HG03103 (cell line): ENCODE results near the gene NDUFA12.
"Not testable (repeated sequence)": the region's sequence is repeated elsewhere in the genome, so short reads cannot be mapped to it uniquely, and the experiment has no call there.

Experiments used
- ATAC-seq: cut with Tn5 transposase; IDR thresholded peaks from one replicate; pipeline ENCODE4 v1.9.1; 2021; ENCODE audit warnings: low read depth; ENCODE audit not compliant: unreplicated experiment

The NDUFA12 gene

DNA sequence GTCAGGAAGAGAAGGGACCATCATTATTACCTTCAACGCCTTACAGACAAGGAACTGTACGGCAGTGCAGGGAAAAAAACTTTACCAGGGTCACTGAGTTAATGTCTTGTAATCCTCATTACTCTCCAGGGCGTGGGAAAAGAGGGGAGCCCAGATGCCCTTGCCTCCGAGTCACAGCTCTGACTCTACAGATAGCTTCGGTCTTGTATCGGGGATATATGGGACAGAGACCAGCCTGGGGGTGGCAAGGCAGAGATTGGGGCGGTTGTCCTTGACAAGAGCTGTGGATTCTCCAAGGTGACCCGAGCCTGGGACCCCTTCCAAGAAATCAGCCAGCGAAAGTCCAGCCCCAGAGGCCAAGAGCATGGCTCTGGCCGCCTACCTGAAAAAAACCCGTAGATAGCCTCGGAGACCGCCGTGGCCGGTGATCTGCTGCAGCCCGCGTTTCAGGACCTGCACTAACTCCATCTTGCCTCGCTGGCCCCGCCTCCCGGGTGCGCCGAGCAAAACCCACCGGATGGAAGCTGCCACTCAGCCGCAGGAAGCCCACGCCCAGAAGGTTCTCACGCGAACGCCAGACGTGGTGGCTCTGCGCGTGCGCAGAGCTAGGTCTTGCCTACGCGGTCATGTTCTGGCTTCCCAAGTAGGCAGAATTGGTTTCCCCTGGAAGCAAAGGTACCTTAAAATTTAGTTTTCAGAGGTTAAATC lies at the start of gene NDUFA12:
Gene NDUFA12, minus strand, starts transcription at position 485 of the 708 bp plus-strand sequence. Its CDS starts 17 bp downstream, at position 468.
- peak; percentile 98 for ATAC-seq

DNA sequence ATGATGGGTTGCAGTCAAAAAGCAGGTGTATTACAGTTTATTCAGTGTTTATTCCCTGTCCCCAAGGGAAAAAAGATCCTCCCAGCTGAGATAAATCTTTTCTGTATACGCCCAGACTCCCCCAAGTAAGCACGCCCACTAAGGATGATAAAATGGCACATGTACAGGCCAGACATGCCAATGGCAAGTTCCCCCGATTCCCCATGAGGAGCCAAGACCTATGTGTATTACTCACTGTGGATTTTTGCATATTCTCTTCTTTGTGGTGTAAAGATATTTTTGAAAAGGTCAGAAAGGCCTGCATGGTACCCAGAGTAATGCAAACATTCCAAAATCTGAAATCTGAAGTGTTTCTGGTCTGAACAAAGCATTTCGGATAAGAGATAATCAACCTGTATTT lies 47.7 kb upstream of the NDUFA12 start:
- no peak for ATAC-seq

DNA sequence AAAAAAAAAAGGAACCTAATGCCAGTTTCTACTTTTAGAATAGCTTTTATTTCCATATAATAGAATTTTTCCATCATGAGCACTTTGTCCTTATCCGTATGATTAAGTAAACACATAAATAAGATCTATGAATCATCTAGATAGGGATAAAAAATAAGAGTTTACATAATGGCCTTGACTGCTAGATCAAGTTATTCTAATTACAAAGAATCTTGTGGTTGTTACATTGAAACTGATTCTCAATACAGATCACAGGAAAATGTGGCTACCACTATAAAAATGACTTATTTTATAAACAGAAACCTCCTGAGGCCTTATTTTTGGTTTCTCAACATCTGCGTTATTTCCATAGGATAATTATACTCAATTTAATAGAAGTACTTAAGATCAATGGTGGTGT lies 34.4 kb upstream of the NDUFA12 start:
- no peak for ATAC-seq

DNA sequence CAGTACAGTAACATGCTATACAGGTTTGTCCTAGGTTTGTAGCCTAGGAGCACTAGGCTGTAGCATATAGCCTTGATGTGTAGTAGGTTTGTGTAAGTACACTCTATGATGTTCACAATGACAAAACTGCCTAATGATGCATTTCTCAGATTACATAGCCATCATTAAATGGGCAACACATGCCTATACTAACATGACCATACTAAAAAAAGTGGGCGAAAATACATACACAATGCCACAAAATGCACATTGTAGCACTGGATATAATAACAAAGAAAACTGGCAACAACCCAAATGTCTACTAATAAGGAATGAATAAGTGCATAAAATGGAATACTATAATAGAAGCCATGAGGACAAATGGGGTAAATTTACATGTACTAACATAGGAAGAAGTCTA lies 31.3 kb upstream of the NDUFA12 start:
- ATAC-seq: no peak

DNA sequence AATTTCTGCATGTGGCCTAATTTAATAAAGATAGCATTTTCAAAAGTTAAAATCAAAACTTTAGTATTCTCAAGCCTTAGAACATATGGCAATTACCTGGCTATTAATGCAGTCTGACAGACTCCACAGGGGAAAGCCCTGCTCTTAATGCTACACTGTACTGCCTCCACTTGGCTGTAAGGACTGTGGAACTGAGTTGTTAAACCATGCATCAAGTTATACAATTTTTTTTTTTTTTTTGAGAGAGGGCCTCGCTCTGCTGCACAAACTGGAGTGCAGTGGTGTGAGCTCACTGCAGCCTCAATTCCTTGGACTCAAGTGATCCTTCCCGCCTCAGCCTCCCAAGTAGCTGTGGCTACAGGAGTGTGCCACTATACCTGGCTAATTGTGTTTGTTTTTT lies 19.0 kb upstream of the NDUFA12 start:
- no peak for ATAC-seq

DNA sequence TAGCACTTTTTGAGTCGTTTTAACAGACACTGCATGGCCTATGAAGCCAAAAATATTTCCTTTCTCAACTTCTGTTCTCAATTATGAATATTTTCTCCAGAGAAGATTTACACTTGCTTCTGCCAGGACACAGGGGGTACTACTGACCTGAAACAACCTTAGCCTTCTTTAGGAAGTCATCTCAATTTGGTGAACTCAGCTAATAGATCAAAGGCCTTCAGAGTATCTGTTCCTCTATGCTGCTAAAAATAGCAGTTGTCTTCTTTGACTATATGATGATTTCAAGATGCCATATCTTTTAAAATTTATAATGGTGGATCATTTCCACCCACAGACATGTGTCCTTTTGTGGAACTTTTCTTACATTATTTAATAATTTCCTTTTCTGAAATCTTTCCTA lies 14.0 kb upstream of the NDUFA12 start:
- no peak for ATAC-seq

DNA sequence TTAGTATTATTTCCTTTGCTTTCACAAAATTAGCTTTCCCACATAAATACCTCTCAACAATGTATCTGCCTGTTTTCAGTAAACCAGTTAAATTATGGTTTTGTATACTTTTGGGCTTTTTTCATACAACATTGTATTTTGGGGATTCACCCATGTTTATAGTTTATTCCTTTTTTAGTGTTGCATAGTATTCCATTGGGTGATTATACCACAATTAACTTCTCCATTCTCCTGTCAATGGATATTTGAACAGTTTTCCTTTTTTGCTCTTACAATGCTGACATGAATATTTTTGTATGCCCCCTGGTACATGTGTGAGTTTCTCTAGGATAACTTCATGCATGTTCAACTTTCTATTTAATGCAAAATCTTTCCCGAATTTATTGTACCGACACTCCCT lies 12.6 kb upstream of the NDUFA12 start:
- no peak for ATAC-seq

DNA sequence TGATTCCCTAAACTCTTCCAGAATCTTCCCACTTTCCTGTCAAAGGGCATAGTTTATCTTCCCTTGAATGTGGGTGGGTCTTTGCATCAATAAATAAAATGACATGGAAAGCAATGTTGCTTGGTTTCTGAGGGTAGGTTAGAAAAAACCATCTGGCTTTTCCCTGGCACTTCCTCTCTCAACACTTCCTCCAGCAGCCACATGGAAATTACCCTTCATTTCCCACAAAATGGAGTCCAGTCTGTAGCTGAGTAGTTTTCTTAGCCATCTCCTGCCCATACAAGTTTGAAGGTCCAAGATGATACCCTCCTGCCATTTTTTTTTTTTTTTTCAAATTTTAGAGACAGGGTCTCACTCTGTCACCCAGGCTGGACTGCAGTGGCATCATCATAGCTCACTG lies 11.1 kb upstream of the NDUFA12 start:
- no peak for ATAC-seq

DNA sequence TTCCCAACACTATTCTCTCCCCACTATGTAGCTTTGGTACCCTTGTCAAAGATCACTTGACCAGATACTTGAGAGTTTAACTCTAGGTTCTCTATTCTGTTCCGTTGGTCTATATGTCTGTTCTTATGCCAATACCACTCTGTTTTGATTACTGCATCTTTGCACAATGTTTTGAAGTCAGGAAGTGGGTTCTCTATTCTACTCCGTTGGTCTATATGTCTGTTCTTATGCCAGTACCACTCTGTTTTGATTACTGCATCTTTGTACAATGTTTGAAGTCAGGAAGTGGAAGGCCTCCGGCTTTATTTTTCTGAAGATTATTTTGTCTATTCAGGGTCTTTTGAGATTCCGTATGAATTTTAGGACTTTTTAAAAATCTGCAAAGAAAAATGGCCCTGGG lies 2.7 kb upstream of the NDUFA12 start:
- ATAC-seq: no peak

DNA sequence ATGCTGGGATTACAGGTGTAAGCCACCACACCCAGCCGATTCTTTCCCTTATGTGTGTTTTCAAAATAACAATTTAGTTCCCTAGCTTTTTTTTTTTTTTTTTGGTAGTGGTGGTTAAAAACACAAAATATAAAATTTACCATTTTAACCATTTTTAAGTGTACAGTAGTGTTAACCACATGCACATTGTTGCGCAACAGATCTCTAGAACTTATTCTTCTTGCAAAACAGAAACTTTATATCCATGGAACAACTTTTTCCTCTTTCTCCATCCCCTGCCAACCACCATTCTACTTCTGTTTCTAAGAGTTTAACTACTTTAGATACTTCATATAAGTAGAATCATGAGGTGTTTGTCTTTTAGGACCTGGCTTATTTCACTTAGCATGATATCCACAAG lies 1.1 kb upstream of the NDUFA12 start:
- ATAC-seq: no peak

DNA sequence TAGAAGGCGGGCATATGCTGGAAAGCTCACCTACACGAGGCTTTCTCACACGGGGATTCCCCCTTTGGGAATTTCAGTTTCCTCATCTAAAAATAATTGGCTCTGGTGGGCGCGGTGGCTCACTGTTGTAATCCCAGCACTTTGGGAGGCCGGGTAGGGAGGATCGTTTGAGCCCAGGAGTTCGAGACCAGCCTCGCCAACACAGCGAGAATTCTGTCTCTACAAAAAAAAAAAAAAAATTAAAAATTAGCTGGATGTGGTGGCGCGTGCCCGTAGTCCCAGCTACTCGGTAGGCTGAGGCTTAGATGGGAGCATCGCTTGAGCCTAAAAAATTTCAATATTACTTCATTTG lies 400 bp upstream of the NDUFA12 start:
- ATAC-seq: no peak

DNA sequence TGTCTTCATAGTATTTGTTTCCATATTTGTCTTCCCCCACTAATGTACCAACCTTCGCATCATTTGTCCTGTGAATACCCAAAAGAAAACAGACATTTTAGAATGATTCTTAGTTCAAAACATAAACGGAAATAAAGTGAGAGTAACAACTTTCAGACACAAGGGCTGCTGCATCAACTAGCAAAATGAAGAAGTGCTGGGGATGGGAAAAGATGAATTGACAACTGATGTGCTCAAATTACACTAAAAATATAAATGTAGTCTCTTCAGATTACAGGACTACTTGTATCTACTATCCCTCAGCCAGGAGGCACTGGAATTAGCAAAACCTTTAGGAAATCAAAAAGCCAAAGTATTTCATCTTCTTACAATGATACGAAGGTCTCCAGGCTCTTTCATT lies 743 bp downstream of the NDUFA12 start:
- no peak for ATAC-seq

DNA sequence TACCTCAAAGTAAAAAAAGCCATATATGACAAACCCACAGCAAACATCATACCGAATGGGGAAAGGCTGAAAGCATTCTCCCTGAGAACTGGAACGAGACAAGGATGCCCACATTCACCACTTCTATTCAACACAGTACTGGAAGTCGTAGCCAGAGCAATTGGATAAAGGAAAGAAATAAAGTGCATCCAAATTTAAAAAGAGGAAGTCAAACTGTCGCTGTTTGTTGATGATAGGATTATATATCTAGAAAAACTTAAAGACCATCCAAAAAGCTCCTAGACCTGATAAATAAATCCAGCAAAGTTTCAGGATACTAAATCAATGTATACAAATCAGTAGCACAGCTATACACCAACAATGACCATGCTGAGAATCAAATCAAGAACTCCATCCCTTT lies 5.2 kb downstream of the NDUFA12 start:
- no peak for ATAC-seq

DNA sequence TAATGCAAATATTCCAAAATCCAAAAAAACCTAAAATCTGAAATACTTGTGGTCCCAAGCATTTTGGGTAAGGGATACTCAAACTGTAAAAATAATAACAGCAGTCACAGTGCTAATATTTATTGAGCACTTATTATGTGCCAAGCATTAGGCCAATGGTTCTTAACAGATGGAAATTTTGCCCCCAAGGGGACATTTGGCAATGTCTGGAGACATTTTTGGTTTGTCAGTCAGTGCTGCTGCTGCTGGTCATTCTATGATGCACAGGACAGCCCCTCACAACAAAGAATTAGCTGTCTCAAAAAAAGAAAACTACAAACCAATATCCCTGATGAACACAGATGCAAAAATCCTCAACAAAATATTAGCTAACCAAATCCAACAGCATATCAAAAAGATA lies 5.8 kb downstream of the NDUFA12 start:
- no peak for ATAC-seq

DNA sequence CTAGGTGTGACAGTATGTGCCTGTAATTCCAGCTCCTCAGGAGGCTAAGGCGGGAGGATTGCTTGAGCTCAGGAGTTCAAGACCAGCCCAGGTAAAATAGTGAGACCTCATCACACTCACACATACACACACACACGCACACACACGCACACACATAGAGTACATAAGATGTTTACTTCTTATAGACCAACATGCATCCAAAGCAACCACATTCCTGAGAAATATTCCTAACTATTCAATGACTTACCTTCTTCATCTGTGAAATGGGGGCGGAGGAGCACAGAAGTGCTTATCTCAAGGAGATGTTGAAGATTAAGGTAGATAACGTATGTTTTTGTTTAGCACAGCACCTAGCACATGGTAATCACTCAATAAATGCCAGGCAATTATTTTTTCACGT lies 6.4 kb downstream of the NDUFA12 start:
- ATAC-seq: no peak

DNA sequence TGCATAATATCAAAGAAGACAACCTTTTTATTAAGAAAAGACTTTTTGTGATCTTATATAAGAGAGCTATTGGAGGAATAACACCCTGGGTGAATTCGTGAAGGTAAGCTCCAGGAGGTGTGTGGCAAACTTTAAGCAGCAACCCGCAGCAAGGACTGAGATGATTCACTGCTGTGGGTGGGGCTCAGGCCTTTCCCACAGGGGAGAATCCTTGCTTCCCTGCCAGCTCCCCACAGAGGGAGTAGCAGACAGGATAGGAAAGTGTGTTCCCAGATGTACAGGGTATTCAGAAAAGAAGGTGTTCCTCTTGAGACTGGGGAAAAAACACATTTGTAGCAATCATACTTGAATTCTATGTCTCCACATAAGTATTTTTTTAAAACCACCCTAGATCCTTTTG lies 9.2 kb downstream of the NDUFA12 start:
- ATAC-seq: no peak

DNA sequence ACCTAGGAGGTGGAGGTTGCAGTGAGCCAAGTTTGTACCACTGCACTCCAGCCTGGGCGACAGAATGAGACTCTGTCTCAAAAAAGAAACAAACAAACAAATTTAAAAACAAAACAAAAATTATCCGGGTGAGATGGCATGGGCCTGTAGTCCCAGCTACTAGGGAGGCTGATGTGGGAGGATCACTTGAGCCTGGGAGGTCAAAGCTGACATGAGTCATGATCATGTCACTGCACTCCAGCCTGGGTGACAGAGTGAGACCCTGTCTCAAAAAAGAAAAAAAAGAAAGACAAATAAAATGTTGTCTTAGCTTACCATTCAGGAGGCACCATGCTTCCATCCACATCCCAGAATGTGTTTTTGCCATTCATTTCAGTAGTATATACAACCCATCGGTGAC lies 9.6 kb downstream of the NDUFA12 start:
- ATAC-seq: not testable (repeated sequence)

DNA sequence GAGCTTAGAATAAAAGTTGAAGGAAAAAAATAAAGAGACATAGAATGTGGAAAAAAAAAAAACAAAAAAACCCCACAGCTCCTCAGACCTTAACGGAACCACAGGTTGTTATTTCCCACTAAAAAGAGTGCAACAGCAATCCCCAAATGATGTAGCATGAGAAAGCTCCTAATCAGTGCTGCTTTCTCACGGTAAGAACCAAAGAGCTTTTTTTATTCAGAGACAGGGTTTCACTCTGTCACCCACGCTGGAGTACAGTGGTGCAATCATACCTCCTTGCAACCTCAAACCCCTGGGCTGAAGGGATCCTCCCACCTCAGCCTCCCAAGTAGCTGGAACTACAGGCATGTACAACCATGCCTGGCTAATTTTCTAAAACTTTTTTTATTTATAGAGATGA lies 13.3 kb downstream of the NDUFA12 start:
- ATAC-seq: no peak

DNA sequence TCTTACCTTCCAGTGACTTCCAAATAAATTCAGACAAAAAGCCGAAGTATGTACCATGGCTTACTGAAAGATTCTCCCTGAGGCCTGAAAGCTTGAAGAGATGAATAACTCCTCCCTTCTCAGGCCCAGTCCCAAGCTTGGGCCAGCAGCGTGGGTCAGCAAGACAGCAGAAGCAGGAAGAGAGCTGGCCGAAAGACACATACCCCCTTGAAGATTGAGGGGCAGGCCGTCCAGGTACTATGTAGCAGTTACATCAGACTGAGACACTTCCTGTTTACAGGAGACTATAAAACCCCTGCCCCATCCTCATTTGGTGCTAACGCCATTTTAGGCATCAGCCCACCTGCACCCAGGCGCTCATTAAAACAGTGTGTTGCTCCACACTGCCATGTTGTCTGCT lies 15.0 kb downstream of the NDUFA12 start:
- no peak for ATAC-seq

DNA sequence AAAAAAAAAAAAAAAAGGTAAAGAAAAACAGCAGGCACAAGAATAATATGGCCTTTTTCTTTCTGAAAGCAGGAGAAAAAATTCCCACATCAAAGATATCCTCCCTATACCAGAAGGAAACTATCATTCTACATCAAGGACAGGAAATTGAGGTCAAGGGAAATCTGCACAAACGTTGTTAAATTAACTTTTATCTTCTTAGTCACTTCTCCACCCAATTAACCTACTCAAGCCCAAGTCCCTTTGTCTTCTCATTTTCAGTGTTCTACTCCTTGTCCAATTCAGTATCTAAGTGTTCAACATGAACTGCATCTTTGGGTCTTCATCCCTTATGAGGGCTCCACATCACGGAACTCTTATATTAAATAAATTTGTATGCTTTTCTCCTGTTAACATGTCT lies 15.7 kb downstream of the NDUFA12 start:
- ATAC-seq: no peak

DNA sequence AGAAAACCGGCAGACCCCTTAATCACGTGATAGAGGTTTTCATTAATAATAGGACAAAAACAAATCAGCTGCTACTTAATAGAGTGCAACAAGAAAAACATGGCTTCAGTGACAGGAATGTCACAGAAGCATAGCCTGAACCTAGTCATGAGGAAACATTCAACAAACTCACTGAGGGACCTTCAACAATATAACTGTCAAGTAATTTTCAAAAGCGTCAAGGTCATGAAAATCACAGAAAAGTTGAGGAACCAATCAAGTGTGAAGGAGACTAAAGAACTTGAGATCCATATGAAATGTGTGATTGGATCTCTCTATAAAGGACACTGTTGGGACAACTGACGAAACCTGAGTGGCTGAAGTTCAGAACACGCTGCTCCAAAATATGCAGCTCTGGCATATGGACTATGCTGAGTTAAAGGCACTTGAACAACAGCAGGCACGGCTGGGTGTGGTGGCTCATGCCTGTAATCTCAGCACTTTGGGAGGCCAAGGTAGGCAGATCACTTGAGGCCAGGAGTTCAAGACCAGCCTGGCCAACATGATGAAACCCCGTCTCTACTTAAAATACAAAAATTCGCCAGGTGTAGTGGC lies 16.3 kb downstream of the NDUFA12 start:
- ATAC-seq: no peak

DNA sequence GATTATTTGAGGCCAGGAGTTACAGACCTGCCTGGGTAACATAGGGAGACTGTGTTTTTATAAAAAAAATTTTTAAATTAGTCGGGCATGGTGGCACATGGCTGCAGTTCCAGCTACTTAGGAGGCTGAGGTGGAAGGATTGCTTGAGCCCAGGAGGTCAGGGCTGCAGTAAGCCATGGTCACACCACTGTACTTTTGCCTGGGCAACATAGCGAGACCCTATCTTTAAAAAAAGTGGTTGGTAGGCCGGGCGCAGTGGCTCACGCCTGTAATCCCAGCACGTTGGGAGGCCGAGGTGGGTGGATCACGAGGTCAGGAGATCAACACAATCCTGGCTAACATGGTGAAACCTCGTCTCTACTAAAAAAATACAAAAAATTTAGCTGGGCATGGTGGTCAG lies 18.4 kb downstream of the NDUFA12 start:
- not testable (repeated sequence) for ATAC-seq

DNA sequence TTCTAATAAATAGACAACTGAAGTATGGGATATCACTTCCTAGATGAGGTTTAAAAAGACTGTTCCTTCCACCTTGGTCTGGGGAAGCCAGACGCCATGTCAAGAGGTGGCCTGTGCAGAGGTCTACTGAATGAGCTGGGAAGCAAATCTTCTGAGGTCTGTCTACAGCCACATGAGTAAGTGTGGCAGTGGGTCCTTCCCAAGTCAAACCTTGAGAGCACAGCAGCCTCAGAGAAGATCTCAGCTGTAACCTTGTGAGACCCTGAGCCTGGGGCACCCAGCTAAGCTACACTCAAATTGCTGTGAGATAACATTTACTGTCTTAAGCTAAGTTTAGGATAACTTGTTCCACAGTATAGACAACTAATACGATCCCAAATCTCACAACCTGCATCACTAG lies 20.2 kb downstream of the NDUFA12 start:
- no peak for ATAC-seq
